GM12878 (cell line): ENCODE measurements around the gene SPHK2. TPM values are rescaled to one million over a fixed set of nuclear protein-coding genes. Genes with fewer than 3 reads are reported as not detected.

Experiments
- BCLAF1 ChIP-seq: fragments of 450-650 bp; IDR thresholded peaks from 2 replicates; pipeline ENCODE4 v1.6.1; 2017; ENCODE audit warnings: antibody characterized with exemption, mild to moderate bottlenecking, moderate library complexity
- FOXM1 ChIP-seq: IDR thresholded peaks from 2 replicates; pipeline ENCODE4 v1.6.1; 2012; ENCODE audit warnings: low read depth, mild to moderate bottlenecking, inconsistent platforms, low read length, moderate library complexity
- GABPA ChIP-seq: IDR thresholded peaks from 2 replicates; pipeline ENCODE4 v1.6.1; 2014; ENCODE audit warnings: antibody characterized with exemption, low read depth, mild to moderate bottlenecking, inconsistent platforms
- JUND ChIP-seq: IDR thresholded peaks from 2 replicates; pipeline ENCODE4 v1.6.1; 2012; ENCODE audit warnings: low read depth, mild to moderate bottlenecking, low read length, improper control_type of control experiment, moderate library complexity
- KDM1A ChIP-seq: fragments of 200-600 bp; sonication (generic); IDR thresholded peaks from 2 replicates; pipeline ENCODE4 v1.6.1; 2016; ENCODE audit warnings: borderline replicate concordance
- LARP7 ChIP-seq: fragments of 450-650 bp; IDR thresholded peaks from 2 replicates; pipeline ENCODE4 v1.6.1; 2017; ENCODE audit warnings: mild to moderate bottlenecking
- MTA2 ChIP-seq: fragments of 450-650 bp; IDR thresholded peaks from 2 replicates; pipeline ENCODE4 v1.6.1; 2016; ENCODE audit warnings: low read depth, mild to moderate bottlenecking, moderate library complexity
- NFYA ChIP-seq: IDR thresholded peaks from 2 replicates; pipeline ENCODE4 v1.6.1; 2011; ENCODE audit warnings: low read depth, mild to moderate bottlenecking, low read length, improper control_type of control experiment, borderline replicate concordance
- NKRF ChIP-seq: fragments of 450-650 bp; conservative IDR thresholded peaks from 2 replicates; pipeline ENCODE4 v1.6.1; 2017; ENCODE audit warnings: mild to moderate bottlenecking, moderate library complexity
- NR2C1 ChIP-seq: fragments of 450-650 bp; IDR thresholded peaks from 2 replicates; pipeline ENCODE4 v1.6.1; 2017; ENCODE audit warnings: antibody characterized with exemption, mild to moderate bottlenecking, moderate library complexity
- PRDM15 ChIP-seq: fragments of 450-650 bp; formaldehyde crosslinking; IDR thresholded peaks from 2 replicates; pipeline ENCODE4 v1.4.0; 2020; ENCODE audit warnings: mild to moderate bottlenecking, moderate library complexity
- RELA ChIP-seq: fragments of 450-650 bp; IDR thresholded peaks from 2 replicates; pipeline ENCODE4 v1.8.0; 2014; ENCODE audit warnings: borderline replicate concordance; ENCODE audit not compliant: partially characterized antibody
- SP1 ChIP-seq: IDR thresholded peaks from one replicate; pipeline ENCODE4 v1.6.1; 2011; ENCODE audit warnings: low read depth, low read length
- ZBTB4 ChIP-seq: fragments of 450-650 bp; formaldehyde crosslinking; IDR thresholded peaks from 2 replicates; pipeline ENCODE4 v1.4.0; 2022; ENCODE audit warnings: mild to moderate bottlenecking, moderate library complexity
- ZNF207 ChIP-seq: fragments of 450-650 bp; IDR thresholded peaks from 2 replicates; pipeline ENCODE4 v1.6.1; 2014; ENCODE audit warnings: antibody characterized with exemption, mild to moderate bottlenecking, borderline replicate concordance
- ZZZ3 ChIP-seq: IDR thresholded peaks from 2 replicates; pipeline ENCODE4 v1.6.1; 2011; ENCODE audit warnings: low read depth; ENCODE audit not compliant: control insufficient read depth, insufficient read length
- polyA plus RNA-seq, 11 experiments: library from polyadenylated mRNA; depleted of rRNA in 4 of 11; unstranded in 6 of 11; stranded (reverse) in 5 of 11; fragments of >200 nt; fragmentation: Nextera tagmentation in 4 of 11; fragmentation: Illumina TruSeq in 1 of 11; extraction: Ambion mirVana in 4 of 11; extraction: Trizol in 1 of 11; gene quantifications; 1 replicate in 1 of 11; 2 replicates in 10 of 11; pipeline versions ENCODE4 v1.2.1 to v1.2.3, GENCODE V29; 2011 to 2016; ENCODE audit warnings: inconsistent platforms in 2 of 11, missing spikeins in 2 of 11, low read depth in 1 of 11
- total RNA-seq, 4 experiments: library from RNA; depleted of rRNA in 3 of 4; stranded (reverse); fragments of >200 nt in 3 of 4; fragmentation: Illumina TruSeq in 1 of 4; extraction: Trizol in 1 of 4; gene quantifications; 2 replicates each; pipeline versions ENCODE4 v1.2.1 to v1.2.3, GENCODE V29; 2013 to 2021

Gene SPHK2
- total and polyA plus RNA-seq, 10 of the 15 experiments (the other 5 are each of a cell fraction or from before 2014, with no cell fraction given): 0.37 to 40.5 (median 11.2) TPM

- TF ChIP-seq NKRF (no peak), NFYA (no peak; the same call in 1 of the 2 replicates), KDM1A (no peak), RELA (no peak), GABPA (no peak), MTA2 (0 out of 2 replicates have a peak, but pooled peaks have one; percentile 12), PRDM15 (no peak), FOXM1 (no peak), JUND (peak; percentile 87), ZNF207 (no peak; the same call in 1 of the 2 replicates), ZBTB4 (no peak), SP1 (peak; percentile 74), ZZZ3 (no peak), LARP7 (no peak), NR2C1 (no peak), BCLAF1 (no peak)
Observed at GRCh38 chr19:48660852-48661710, 41.8 kb downstream of the SPHK2 start (continued).
